HG03378 (cell line): ENCODE data around the gene ZNF678.

Source experiments
- ATAC-seq: cut with Tn5 transposase; IDR thresholded peaks from one replicate; pipeline ENCODE4 v1.9.1; 2021; ENCODE audit warnings: mild to moderate bottlenecking, moderate library complexity; ENCODE audit not compliant: unreplicated experiment

The ZNF678 gene

DNA sequence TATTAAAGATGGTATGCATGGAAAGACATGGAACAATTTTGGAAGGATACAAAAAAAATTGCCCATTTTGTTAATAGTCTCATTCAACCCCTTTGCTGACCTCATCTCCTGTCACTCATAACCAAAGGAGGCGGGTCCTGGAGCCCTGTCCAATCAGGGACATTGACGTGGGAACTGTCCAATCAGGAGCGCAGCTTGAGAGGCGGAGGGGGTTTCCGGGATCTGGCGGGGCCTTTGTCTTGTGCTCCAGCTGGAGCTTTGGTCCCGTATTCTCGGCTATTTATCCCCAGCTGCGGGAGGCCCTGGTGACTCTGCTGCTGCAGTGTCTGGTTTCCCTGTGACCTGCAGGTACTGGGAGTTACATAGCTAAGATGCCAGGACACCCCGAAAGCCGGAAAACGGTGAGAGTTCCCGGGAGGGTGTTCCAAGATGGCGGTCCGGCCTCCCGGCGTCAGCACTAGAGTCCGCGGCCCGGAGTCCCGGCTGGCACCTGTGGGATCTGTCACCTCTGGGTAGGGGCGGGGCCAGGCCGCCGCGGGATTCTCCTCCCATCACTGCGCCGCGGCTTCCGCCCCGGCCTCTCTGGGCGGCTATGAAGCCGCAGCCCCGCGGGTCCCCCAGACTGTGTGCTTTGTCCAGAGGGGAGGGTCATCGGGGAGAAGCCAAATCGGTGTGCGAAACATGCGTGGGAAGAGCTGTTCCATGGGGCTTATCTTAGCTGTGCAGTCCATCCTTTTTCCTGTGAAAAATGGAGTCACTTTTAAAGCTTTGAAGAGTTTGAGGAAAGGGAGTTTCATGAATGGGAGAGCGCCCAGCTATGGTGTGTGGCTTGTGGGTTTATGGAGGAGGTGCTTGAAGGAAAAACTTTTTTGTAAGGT is at the start of gene ZNF678:
Gene ZNF678, plus strand, starts transcription at position 233 of the 878 bp plus-strand sequence. CDS start 87,436 bp downstream, outside the sequence.
- peak; percentile 93 for ATAC-seq

DNA sequence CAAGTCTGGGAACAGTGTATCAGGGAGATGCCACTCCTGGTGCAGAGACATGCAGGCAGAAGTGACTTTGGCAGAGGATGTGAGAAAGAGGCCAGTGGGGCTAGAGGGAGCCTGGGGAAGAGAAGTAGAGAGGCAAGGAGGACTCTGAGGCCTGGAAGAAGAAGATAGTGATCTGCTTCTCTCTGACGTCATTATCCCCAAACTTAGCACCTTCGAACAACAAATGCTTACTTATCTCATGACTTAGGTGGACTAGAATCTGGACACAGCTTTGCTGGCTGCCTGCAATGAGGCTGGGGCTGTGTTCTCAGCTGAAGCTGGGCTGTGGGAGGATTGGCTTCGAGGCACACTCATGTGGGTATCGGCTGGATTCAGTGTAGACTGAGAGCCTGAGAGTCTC is 44.5 kb upstream of the ZNF678 start:
- no peak for ATAC-seq

DNA sequence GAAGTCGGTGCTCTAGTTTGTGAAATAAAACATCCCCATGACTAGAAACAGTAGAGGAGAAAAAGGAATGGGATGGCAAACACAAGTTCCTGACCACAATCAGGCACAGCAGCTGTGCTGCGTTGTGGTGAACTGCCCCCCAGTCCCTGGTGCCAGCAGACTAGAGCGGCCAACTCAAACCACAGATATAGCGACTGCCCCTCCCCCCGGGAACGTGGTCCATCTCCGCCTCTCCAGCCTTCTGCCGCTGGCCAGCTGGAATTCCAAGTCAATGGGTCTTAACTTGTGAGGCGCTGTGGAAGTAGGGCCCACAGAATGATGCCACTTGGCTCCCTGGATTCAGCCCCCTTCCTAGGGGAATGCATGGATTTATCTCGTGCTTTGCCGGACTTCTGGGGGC is 41.6 kb upstream of the ZNF678 start:
- ATAC-seq: no peak

- no peak for ATAC-seq
These were observed 36.8 kb upstream of the ZNF678 start for GRCh38 chr1:227526524-227526923.

- ATAC-seq: no peak
These were observed 31.2 kb upstream of the ZNF678 start for GRCh38 chr1:227532019-227532619.

- ATAC-seq: no peak
These were observed 22.9 kb upstream of the ZNF678 start for GRCh38 chr1:227540170-227541098.

DNA sequence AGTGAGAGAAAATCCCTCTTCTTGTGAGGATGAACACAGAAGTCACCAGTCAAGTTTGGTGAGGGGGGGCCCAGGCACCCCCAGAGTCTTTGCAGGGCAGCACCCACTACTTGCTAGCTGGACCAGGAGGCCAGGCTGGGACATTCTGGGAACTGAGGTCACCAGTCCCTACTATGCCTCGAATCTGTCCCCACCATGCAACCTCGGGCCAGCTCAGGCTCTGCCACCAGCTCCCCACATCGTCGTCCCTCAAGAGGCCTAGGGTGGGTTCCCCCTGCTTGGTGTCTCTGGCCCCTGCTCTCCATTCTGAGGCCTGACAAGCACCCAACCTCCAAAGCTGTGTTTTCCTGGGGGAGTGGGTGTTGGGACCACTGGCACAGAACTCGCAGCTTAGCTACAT is 22.2 kb upstream of the ZNF678 start:
- no peak for ATAC-seq

DNA sequence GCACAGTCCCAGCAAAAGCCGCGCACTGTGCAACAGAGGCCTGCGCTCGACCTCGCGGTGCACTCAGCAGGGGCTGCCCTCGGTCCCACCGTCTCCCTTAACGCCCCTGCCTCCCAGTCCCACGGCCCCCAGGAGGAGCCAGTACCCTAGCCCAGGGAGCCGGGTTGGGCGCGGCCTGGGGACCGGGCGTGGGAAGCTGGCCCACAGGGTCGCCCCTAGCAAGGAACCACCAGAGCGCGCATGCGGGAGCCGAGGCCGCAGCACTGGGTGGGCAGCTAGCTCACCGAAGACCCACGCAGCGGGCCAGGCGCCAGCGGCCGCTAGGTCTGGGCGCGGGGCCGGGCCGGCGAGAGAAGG is 21.6 kb upstream of the ZNF678 start:
- peak; percentile 13 for ATAC-seq

GRCh38 chr1:227542153-227543120 is 20.9 kb upstream of the ZNF678 start:
- peak; percentile 89 for ATAC-seq

GRCh38 chr1:227543283-227544066 is 19.9 kb upstream of the ZNF678 start:
- ATAC-seq: no peak

- no peak for ATAC-seq
These were observed 19.0 kb upstream of the ZNF678 start for GRCh38 chr1:227544067-227545050.

DNA sequence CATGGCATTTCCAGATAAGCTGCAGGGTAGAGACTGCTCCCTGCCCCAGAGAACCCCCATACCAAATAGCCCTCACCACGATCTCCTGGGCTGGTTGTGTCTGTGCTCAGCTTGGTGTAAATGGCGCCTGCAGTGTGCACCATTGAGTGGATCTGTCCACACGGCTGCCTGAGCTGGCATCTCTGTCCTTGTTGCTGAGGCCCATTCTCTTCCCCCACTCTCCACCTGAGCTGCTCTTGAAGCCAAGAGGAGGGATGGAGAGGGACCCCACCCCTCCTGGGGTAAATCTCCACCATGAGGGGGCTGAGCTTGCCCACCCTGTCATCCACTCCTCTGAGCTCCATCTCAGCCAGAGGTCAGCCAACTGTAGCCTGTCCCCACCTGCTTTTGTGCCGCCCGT is 18.0 kb upstream of the ZNF678 start:
- no peak for ATAC-seq

- no peak for ATAC-seq
These were observed 17.3 kb upstream of the ZNF678 start for GRCh38 chr1:227546059-227546458.

DNA sequence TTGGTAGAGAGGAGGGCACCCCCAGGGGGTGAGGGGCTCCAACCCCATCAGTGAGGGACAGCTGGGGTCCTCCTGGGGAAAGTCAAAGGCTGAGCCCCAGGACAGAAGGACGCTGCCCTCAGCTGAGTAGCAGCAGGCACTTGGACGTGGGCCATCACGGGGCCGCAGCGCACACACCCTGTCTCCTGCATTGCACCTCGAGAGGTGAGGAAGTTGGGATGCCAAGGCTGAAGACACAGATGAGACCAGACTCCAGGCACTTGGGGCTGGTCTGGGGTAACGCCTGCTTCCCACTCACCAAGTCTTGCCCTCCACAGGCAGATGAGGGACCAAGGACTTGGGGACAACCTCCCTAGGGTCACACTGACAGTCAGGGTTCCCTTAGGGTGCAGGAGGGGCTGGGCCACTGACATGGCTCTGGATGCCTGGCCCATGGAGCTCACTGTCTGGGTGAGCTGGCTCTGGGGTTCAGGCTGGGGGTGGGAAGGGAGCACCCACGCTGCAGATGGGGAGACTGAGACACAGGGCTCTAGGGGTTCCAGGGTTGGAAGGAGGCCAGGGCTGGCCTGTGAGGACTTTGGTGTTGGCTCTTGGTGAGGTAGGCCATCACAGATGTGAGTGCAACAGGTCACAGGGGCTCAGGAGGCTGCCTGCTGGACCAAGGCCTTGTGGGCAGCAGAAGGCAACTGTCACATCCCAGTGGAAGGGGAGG is 16.6 kb upstream of the ZNF678 start:
- no peak for ATAC-seq

GRCh38 chr1:227547310-227548118 is 15.8 kb upstream of the ZNF678 start:
- no peak for ATAC-seq

- no peak for ATAC-seq
These were observed 15.3 kb upstream of the ZNF678 start for GRCh38 chr1:227548119-227548397.

DNA sequence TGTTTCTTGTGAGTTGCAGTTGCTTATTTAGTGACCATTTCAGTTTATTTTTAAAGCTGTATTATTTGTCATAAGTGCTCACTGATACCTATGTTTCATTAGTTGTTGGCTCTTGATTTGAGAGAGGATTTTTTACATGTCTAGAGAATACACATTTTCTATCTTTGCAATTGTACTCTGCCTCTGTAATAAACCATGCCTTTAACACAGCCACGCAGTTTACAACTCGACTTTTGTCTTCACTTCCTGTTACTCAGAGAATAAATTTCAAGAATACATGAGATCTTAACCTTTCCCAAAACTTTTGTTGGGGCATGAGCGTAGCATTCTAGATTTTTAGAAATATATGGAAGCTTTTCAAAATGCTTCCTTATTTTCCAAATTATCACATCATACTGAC is 14.9 kb upstream of the ZNF678 start:
- no peak for ATAC-seq
